Testis (tissue), 3 donors: ENCODE results near the gene CSH2. TPM values are rescaled to one million over a fixed set of nuclear protein-coding genes. Genes with fewer than 3 reads are reported as not detected.

ENCODE experiments used
- DNase-seq: peaks from one replicate; pipeline ENCODE4 v3.0.0-alpha.2; 2019
- H3K27ac ChIP-seq, 2 donors: fragments of 200-600 bp; sonication (generic); one replicate each; pipeline ENCODE4 v1.5.1; 2019
- H3K27me3 ChIP-seq: fragments of 200-600 bp; sonication (generic); one replicate; pipeline ENCODE4 v1.5.1; 2019
- H3K36me3 ChIP-seq: fragments of 200-600 bp; sonication (generic); one replicate; pipeline ENCODE4 v1.5.1; 2017; ENCODE audit warnings: low read depth; ENCODE audit errors: missing control alignments
- H3K4me1 ChIP-seq: fragments of 200-600 bp; sonication (generic); one replicate; pipeline ENCODE4 v1.5.1; 2019
- H3K4me3 ChIP-seq, 2 donors: fragments of 200-600 bp; sonication (generic); one replicate each; pipeline ENCODE4 v1.5.1; 2017 to 2019
- H3K9me3 ChIP-seq: fragments of 200-600 bp; sonication (generic); one replicate; pipeline ENCODE4 v1.5.1; 2017
- CTCF ChIP-seq, 3 experiments: fragments of 450-650 bp in 2 of 3; fragments of 200-600 bp in 1 of 3; sonication (generic) in 1 of 3; IDR thresholded peaks; one replicate each; pipeline ENCODE4 v1.5.1; 2016 to 2019; ENCODE audit warnings: antibody characterized with exemption in 3 of 3, mild to moderate bottlenecking in 2 of 3, moderate library complexity in 1 of 3
- POLR2A ChIP-seq: fragments of 450-650 bp; IDR thresholded peaks from one replicate; pipeline ENCODE4 v1.6.1; 2017; ENCODE audit warnings: antibody characterized with exemption, mild to moderate bottlenecking, moderate library complexity
- WGBS, 2 donors: methylation state at CpG; one replicate each; pipeline ENCODE4 v1.1.5; 2018; 5-methylcytosine and 5-hydroxymethylcytosine counted together
- intact Hi-C: fragments of 100-400 bp; cut with DNase I; formaldehyde crosslinking; loops from one replicate; pipeline ENCODE4 v1.15.1; 2023; ENCODE audit warnings: low total_unique reads
- polyA plus RNA-seq: library from polyadenylated mRNA; stranded (reverse); fragments of 350-450 nt; fragmentation: Illumina TruSeq; extraction: RNeasy Lipid Tissue Mini Kit (QIAGEN cat#74804); gene quantifications from one replicate; pipeline ENCODE4 v1.2.3, GENCODE V29; 2014; ENCODE audit warnings: low read depth, low replicate concordance; ENCODE audit not compliant: insufficient read depth
- total RNA-seq, 2 donors: library from RNA; depleted of rRNA; stranded (reverse); fragments of >200 nt; gene quantifications; one replicate each; pipeline ENCODE4 v1.2.3, GENCODE V29; 2016

CSH2 gene
- total and polyA plus RNA-seq, 3 donors from 2014 or later = 0.47 TPM; not detected in 2

GRCh38 chr17:63841350-63842172 lies 31.9 kb downstream of the CSH2 start:
- no peak for TF ChIP-seq CTCF (IDR thresholded peaks at IDR 0.05)
- no peak for TF ChIP-seq POLR2A
- intact Hi-C loops = no loop called here
- Histone ChIP-seq H3K27me3 (no peaks in the 10 kb centered on the region), H3K27ac (peak overlapping the region; percentile 91 to 97), H3K4me3 (peak overlapping the region; percentile 88 to 96), H3K4me1 (peaks cover 43% of the 10 kb centered on the region), H3K9me3 (no peaks in the 10 kb centered on the region), H3K36me3 (no peaks in the 10 kb centered on the region)
- peak; percentile 64 for DNase-seq
- 1 to 2% methylated on average over 25 to 26 of the region's 26 CpGs for WGBS, 2 donors

- Histone ChIP-seq H3K27me3 (no peaks in the 10 kb centered on the region), H3K36me3 (no peaks in the 10 kb centered on the region), H3K27ac (peak overlapping the region; percentile 91 to 97), H3K9me3 (no peaks in the 10 kb centered on the region), H3K4me3 (peak overlapping the region; percentile 88 to 96), H3K4me1 (peaks cover 43% of the 10 kb centered on the region)
- intact Hi-C loops = no loop called here
- WGBS, 2 donors = 32 to 35% methylated on average over 4 of the region's 4 CpGs
- TF ChIP-seq POLR2A = no peak
- no peak for TF ChIP-seq CTCF (IDR thresholded peaks at IDR 0.05)
- DNase-seq = no peak
Measured at GRCh38 chr17:63840591-63841349, 32.7 kb downstream of the CSH2 start.

- no peak overlapping the region for H3K4me3 ChIP-seq
Measured at GRCh38 chr17:63838631-63839171, 34.8 kb downstream of the CSH2 start.

GRCh38 chr17:63837962-63838600 lies 35.4 kb downstream of the CSH2 start:
- DNase-seq = no peak
- H3K4me1 ChIP-seq = peaks cover 43% of the 10 kb centered on the region

More at GRCh38 chr17:63838631-63839171, 34.8 kb downstream of the CSH2 start:
- Histone ChIP-seq H3K27ac (peak overlapping the region; percentile 69 to 97), H3K4me1 (peaks cover 43% of the 10 kb centered on the region), H3K27me3 (no peaks in the 10 kb centered on the region), H3K9me3 (no peaks in the 10 kb centered on the region), H3K36me3 (no peaks in the 10 kb centered on the region)
- intact Hi-C loops = no loop called here
- peak; percentile 92 for DNase-seq
- TF ChIP-seq CTCF (IDR thresholded peaks at IDR 0.05) (no peak), POLR2A (no peak)
- 27 to 38% methylated on average over 6 to 7 of the region's 7 CpGs for WGBS, 2 donors

More at GRCh38 chr17:63837962-63838600, 35.4 kb downstream of the CSH2 start:
- peak overlapping the region; percentile 69 to 97 for H3K27ac ChIP-seq
- no peak overlapping the region for H3K4me3 ChIP-seq
- no peaks in the 10 kb centered on the region for H3K27me3 ChIP-seq
- no peaks in the 10 kb centered on the region for H3K9me3 ChIP-seq
- no peak for TF ChIP-seq POLR2A
- TF ChIP-seq CTCF (IDR thresholded peaks at IDR 0.05) = no peak
- 67 to 75% methylated on average over 3 to 5 of the region's 5 CpGs for WGBS, 2 donors
- intact Hi-C loops = no loop called here
- no peaks in the 10 kb centered on the region for H3K36me3 ChIP-seq
